Endothelial cell of umbilical vein (primary cell): ENCODE data around the gene KCP. TPM values are rescaled to one million over a fixed set of nuclear protein-coding genes. Genes with fewer than 3 reads are reported as not detected.
A peak's percentile ranks its signal among the peaks of the same experiment; 100 is the strongest.

Experiments
- BruUV-seq: library from RNA; stranded (reverse); fragments of 400-500 nt; replicated peaks from 2 replicates; lab custom pipeline; 2021; lab: Mats Ljungman, UMichigan
- CTCF ChIA-PET: fragments of 300-600, 350-600 bp; sonication (Branson Sonifier 250); formaldehyde crosslinking; loops from one replicate; lab custom pipeline; 2021; ENCODE audit warnings: antibody characterized with exemption, inconsistent platforms; lab: Charles Lee
- POLR2A ChIA-PET: fragments of 300-600, 350-600 bp; sonication (Branson Sonifier 250); formaldehyde crosslinking; loops from one replicate; lab custom pipeline; 2021; ENCODE audit warnings: antibody characterized with exemption, inconsistent platforms; lab: Charles Lee
- DNase-seq: peaks from one replicate; pipeline ENCODE4 v3.0.0-alpha.2; 2011; ENCODE audit warnings: low read depth, low spot score
- FAIRE-seq: peaks from 2 replicates; lab custom pipeline; 2011; peaks lifted over from hg19 to GRCh38; lab: Jason Lieb, UNC
- H2AFZ ChIP-seq: 2 replicates; pipeline ENCODE4 v1.6.0; 2012; ENCODE audit warnings: low read depth, low read length, control low read depth, inconsistent platforms
- H3K27ac ChIP-seq: 2 replicates; pipeline ENCODE4 v1.5.1; 2011; ENCODE audit warnings: low read depth, mild to moderate bottlenecking, control low read depth, low read length, moderate library complexity; ENCODE audit not compliant: insufficient read depth
- H3K27me3 ChIP-seq, 2 experiments: 2 replicates each; pipeline versions ENCODE4 v1.6.0 to v1.6.1; 2011; ENCODE audit warnings: low read length in 2 of 2, mixed read lengths in 1 of 2; ENCODE audit not compliant: control insufficient read depth in 2 of 2, insufficient read depth in 2 of 2
- H3K36me3 ChIP-seq, 2 experiments: 2 replicates in 1 of 2; 3 replicates in 1 of 2; pipeline ENCODE4 v1.5.1; 2011; ENCODE audit warnings: low read length in 2 of 2, mild to moderate bottlenecking in 1 of 2, moderate library complexity in 1 of 2; ENCODE audit not compliant: control insufficient read depth in 2 of 2, insufficient read depth in 2 of 2; ENCODE audit errors: extremely low read depth in 1 of 2
- H3K4me1 ChIP-seq: 3 replicates; pipeline ENCODE4 v1.5.1; 2011; ENCODE audit warnings: mild to moderate bottlenecking, low read length; ENCODE audit not compliant: control insufficient read depth, insufficient read depth; ENCODE audit errors: extremely low read depth
- H3K4me2 ChIP-seq: 2 replicates; pipeline ENCODE4 v1.6.1; 2011; ENCODE audit warnings: low read length, control low read depth, mixed read lengths; ENCODE audit not compliant: insufficient read depth
- H3K4me3 ChIP-seq, 3 experiments: fragments of 200-600 bp in 1 of 3; sonication (generic), shearing (Covaris generic) in 1 of 3; replicated peaks in 1 of 3; 2 replicates each; pipeline ENCODE4 v1.5.1; 2011 to 2016; ENCODE audit warnings: control low read depth in 3 of 3, low read length in 3 of 3, mild to moderate bottlenecking in 2 of 3, inconsistent platforms in 1 of 3, low read depth in 1 of 3, moderate library complexity in 1 of 3; ENCODE audit not compliant: insufficient read depth in 1 of 3
- H3K79me2 ChIP-seq: 2 replicates; pipeline ENCODE4 v1.6.0; 2012; ENCODE audit warnings: low read length, inconsistent platforms; ENCODE audit not compliant: control insufficient read depth, insufficient read depth
- H3K9ac ChIP-seq: replicated peaks from 2 replicates; pipeline ENCODE3; 2011; ENCODE audit warnings: low read length, control low read depth; ENCODE audit not compliant: insufficient read depth; ENCODE audit errors: extremely low read depth
- H3K9me1 ChIP-seq: replicated peaks from 3 replicates; pipeline ENCODE4 v1.6.0; 2011; ENCODE audit warnings: mild to moderate bottlenecking, low read length; ENCODE audit not compliant: control insufficient read depth, insufficient read depth; ENCODE audit errors: extremely low read depth
- H3K9me3 ChIP-seq: replicated peaks from 2 replicates; pipeline ENCODE4 v1.5.1; 2012; ENCODE audit warnings: low read length, inconsistent platforms; ENCODE audit not compliant: control insufficient read depth, insufficient read depth
- H4K20me1 ChIP-seq: replicated peaks from 2 replicates; pipeline ENCODE3; 2011; ENCODE audit warnings: mild to moderate bottlenecking, low read length; ENCODE audit not compliant: control insufficient read depth, insufficient read depth; ENCODE audit errors: extremely low read depth
- EZH2 ChIP-seq: IDR thresholded peaks from 2 replicates; pipeline ENCODE4 v1.6.1; 2012; ENCODE audit warnings: borderline replicate concordance, low read depth, mild to moderate bottlenecking, moderate library complexity, low read length, inconsistent platforms; ENCODE audit not compliant: severe bottlenecking
- FOS ChIP-seq: IDR thresholded peaks from 2 replicates; pipeline ENCODE4 v1.6.1; 2011; ENCODE audit warnings: mild to moderate bottlenecking, low read length, moderate library complexity, borderline replicate concordance; ENCODE audit not compliant: insufficient read depth
- GATA2 ChIP-seq: IDR thresholded peaks from 2 replicates; pipeline ENCODE4 v1.7.0; 2011; ENCODE audit warnings: low read depth, mild to moderate bottlenecking, moderate library complexity, mixed read lengths, low read length; ENCODE audit not compliant: insufficient read length, insufficient read depth
- JUN ChIP-seq: IDR thresholded peaks from 2 replicates; pipeline ENCODE4 v1.6.1; 2011; ENCODE audit warnings: borderline replicate concordance, low read depth; ENCODE audit not compliant: insufficient read length, insufficient read depth
- MYC ChIP-seq: IDR thresholded peaks from one replicate; pipeline ENCODE4 v1.6.1; 2011; ENCODE audit warnings: mild to moderate bottlenecking, low read depth, low read length
- POLR2A ChIP-seq: IDR thresholded peaks from 2 replicates; pipeline ENCODE4 v1.6.1; 2012; ENCODE audit warnings: low read depth, mild to moderate bottlenecking, control low read depth, low read length
- POLR2AphosphoS5 ChIP-seq: IDR thresholded peaks from 2 replicates; pipeline ENCODE4 v1.6.1; 2012; ENCODE audit warnings: low read depth, mild to moderate bottlenecking, control low read depth, low read length, moderate library complexity; ENCODE audit not compliant: insufficient read depth
- dilution Hi-C: fragments of 300-500 bp; cut with MboI; formaldehyde crosslinking; loops from one replicate; pipeline ENCODE4 v1.15.0; 2019; ENCODE audit warnings: low sequenced_read_pairs; ENCODE audit not compliant: extremely low pct_ligation_motif_present
- intact Hi-C: fragments of 100-400 bp; cut with micrococcal nuclease; formaldehyde crosslinking; loops from one replicate; pipeline ENCODE4 v1.10.0; 2022
- polyA plus RNA-seq, 4 experiments: library from polyadenylated mRNA; depleted of rRNA in 3 of 4; stranded (reverse) in 3 of 4; unstranded in 1 of 4; fragments of >200 nt; gene quantifications; 2 replicates each; pipeline versions ENCODE4 v1.2.1 to v1.2.3, GENCODE V29; 2011 to 2012; ENCODE audit warnings: missing spikeins in 1 of 4
- total RNA-seq: library from RNA; stranded (reverse); gene quantifications from 2 replicates; pipeline ENCODE4 v1.2.3, GENCODE V29; 2021

Gene KCP
- total and polyA plus RNA-seq, 2 donors (not counting 3 experiments of a cell fraction or from before 2014, with no cell fraction given), result not detected

DNA sequence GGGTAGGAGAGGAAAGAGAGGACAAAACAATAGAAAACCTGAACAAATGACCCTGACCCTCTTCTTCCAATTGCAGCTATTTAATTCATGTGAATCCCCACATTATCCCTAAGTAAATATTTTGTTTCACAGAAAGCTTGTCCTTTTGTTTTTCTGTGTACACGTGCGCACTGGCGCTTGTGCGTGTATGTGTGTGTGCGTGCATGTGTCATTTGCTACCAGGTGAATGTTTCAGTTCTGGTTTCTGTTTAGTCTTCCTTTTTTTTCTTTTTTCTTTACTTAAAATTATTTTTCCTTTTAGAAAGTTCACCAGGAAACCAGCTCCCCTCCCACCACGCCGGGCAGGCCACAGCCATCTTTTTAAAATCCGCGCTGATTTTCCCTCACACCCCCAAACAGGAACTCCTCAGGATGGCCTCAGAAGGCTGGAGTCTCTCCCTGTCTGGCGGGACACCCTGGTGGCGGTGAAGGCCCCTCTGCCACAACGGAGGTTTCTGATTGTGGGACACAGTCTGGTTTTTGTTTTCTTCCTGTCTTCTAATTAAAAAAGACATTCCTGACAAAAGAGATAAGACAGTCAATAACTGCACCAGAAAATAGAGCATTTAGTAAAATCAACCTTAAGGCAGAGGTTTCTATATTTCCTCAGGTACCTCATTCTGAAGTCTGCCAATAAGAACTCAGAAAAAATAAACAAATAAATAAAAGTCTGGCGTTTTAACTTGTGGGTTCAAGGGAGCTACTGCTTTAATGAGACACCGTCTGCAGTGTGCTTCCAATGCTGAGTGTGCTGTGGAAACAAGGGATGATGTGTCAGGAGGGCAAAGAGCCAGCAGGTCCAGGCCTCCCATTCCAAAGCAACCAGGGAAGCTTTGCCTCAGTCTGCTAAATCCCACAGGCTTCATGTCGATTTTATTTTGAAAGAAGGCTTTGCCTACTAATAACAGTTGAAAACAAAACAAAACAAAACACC is 44.6 kb upstream of the KCP start:
- peaks cover 4 to 23% of the 10 kb centered on the region in 2 experiments for H3K36me3 ChIP-seq
- TF ChIP-seq EZH2 (no peak), POLR2A (no peak), GATA2 (no peak), JUN (no peak), MYC (no peak), POLR2AphosphoS5 (no peak)
- no peaks in the 10 kb centered on the region for H3K27me3 ChIP-seq
- DNase-seq (no peak), FAIRE-seq (peak; percentile 54)
- H3K4me2 ChIP-seq, result no peak overlapping the region
- no peaks in the 10 kb centered on the region for H3K4me1 ChIP-seq
- TSS peak; percentile 66 for BruUV-seq
- no peaks in the 10 kb centered on the region for H4K20me1 ChIP-seq
- dilution Hi-C loops, result no loop called here
- no peak overlapping the region for H2AFZ ChIP-seq
- CTCF ChIA-PET, result no interaction called here
- POLR2A ChIA-PET, result no interaction called here
- H3K9me3 ChIP-seq, result no peaks in the 10 kb centered on the region
- H3K27ac ChIP-seq, result no peak overlapping the region
- intact Hi-C loops, result no loop called here
- H3K4me3 ChIP-seq, result no peak overlapping the region
- H3K9me1 ChIP-seq, result no peaks in the 10 kb centered on the region
- no peaks in the 10 kb centered on the region for H3K79me2 ChIP-seq
- no peak overlapping the region for H3K9ac ChIP-seq

DNA sequence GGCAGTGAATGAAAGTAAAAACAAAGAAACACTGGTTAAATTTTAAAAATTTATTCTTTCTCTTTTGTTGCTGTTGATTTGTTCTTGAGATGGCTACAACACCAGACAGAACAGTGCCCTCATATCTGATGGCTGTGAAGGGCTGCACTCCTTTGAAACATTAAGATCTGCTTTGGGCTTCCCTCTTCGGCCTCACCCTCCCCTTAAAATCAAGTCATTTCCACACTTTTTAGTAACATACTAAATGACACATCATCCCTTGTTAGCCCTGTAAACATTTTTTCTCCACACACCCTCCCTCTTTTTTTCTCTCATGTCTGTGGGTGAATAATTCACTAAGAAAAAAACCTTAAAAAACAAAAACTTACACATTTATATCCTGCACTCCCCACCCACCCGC is 43.6 kb upstream of the KCP start:
- no TSS peak for BruUV-seq
- Histone ChIP-seq H3K9me1 (no peaks in the 10 kb centered on the region), H3K79me2 (no peaks in the 10 kb centered on the region), H4K20me1 (no peaks in the 10 kb centered on the region), H3K4me2 (no peak overlapping the region), H3K36me3 (peaks cover 4 to 23% of the 10 kb centered on the region in 2 experiments), H3K4me3 (no peak overlapping the region), H3K4me1 (no peaks in the 10 kb centered on the region), H3K9ac (no peak overlapping the region), H2AFZ (no peak overlapping the region), H3K9me3 (no peaks in the 10 kb centered on the region), H3K27ac (no peak overlapping the region), H3K27me3 (no peaks in the 10 kb centered on the region)
- CTCF ChIA-PET, result interaction anchor here (0.8 to 1.4 kb wide), 2 partner anchors 12 to 51 kb away, joined by 3 read pairs; no protein-coding TSS in a partner anchor
- FAIRE-seq (no peak), DNase-seq (no peak)
- POLR2A ChIA-PET, result no interaction called here
- intact Hi-C loops (no loop called here), dilution Hi-C loops (no loop called here)
- no peak for TF ChIP-seq FOS
